ENCODE data around the gene RTCA.
"Not testable (repeated sequence)": the region's sequence is repeated elsewhere in the genome, so short reads cannot be mapped to it uniquely, and the experiment has no call there.

Gene RTCA

GRCh38 chr1:100258427-100258826, 7.6 kb upstream of the RTCA start:
- FAIRE-seq; DNase-seq (ENCODE audit: low spot score): not testable (repeated sequence)

- FAIRE-seq (no peak), DNase-seq (ENCODE audit: low spot score) (no peak)
Observed at GRCh38 chr1:100261686-100262085, 4.3 kb upstream of the RTCA start.

- not testable (repeated sequence) for FAIRE-seq; DNase-seq (ENCODE audit: low spot score)
Observed at GRCh38 chr1:100264081-100264480, 1.9 kb upstream of the RTCA start.

- DNase-seq (ENCODE audit: low spot score), result no peak
- no peak for FAIRE-seq
Observed at GRCh38 chr1:100265562-100265930, 470 bp upstream of the RTCA start.

GRCh38 chr1:100266741-100267140, 725 bp downstream of the RTCA start:
- DNase-seq (ENCODE audit: low spot score), result no peak
- no peak for FAIRE-seq

GRCh38 chr1:100267284-100267683, 1.3 kb downstream of the RTCA start:
- no peak for DNase-seq (ENCODE audit: low spot score)
- FAIRE-seq, result no peak

- DNase-seq (ENCODE audit: low spot score), result no peak
- FAIRE-seq, result no peak
Observed at GRCh38 chr1:100268202-100268601, 2.2 kb downstream of the RTCA start.

- no peak for FAIRE-seq
- no peak for DNase-seq (ENCODE audit: low spot score)
Observed at GRCh38 chr1:100277866-100278265, 11.8 kb downstream of the RTCA start.

GRCh38 chr1:100279358-100279923, 13.4 kb downstream of the RTCA start:
- no peak for FAIRE-seq
- no peak for DNase-seq (ENCODE audit: low spot score)

- FAIRE-seq (no peak), DNase-seq (ENCODE audit: low spot score) (no peak)
Observed at GRCh38 chr1:100279954-100280682, 14.1 kb downstream of the RTCA start.

GRCh38 chr1:100284591-100284990, 18.6 kb downstream of the RTCA start:
- FAIRE-seq (no peak), DNase-seq (ENCODE audit: low spot score) (no peak)

GRCh38 chr1:100287162-100287561, 21.1 kb downstream of the RTCA start:
- DNase-seq (ENCODE audit: low spot score), result no peak
- FAIRE-seq, result no peak

GRCh38 chr1:100290291-100290690, 24.3 kb downstream of the RTCA start:
- DNase-seq (ENCODE audit: low spot score), result no peak
- FAIRE-seq, result no peak

- DNase-seq (ENCODE audit: low spot score), result no peak
- no peak for FAIRE-seq
Observed at GRCh38 chr1:100292711-100293110, 26.7 kb downstream of the RTCA start.

GRCh38 chr1:100296140-100296539, 30.1 kb downstream of the RTCA start:
- DNase-seq (ENCODE audit: low spot score) (no peak), FAIRE-seq (no peak)

GRCh38 chr1:100296997-100297396, 31.0 kb downstream of the RTCA start:
- not testable (repeated sequence) for DNase-seq (ENCODE audit: low spot score); FAIRE-seq

GRCh38 chr1:100298512-100298911, 32.5 kb downstream of the RTCA start:
- no peak for DNase-seq (ENCODE audit: low spot score)
- FAIRE-seq, result no peak

GRCh38 chr1:100299521-100300222, 33.7 kb downstream of the RTCA start:
- DNase-seq (ENCODE audit: low spot score) (no peak), FAIRE-seq (no peak)

- no peak for DNase-seq (ENCODE audit: low spot score)
- FAIRE-seq, result no peak
Observed at GRCh38 chr1:100300691-100301090, 34.7 kb downstream of the RTCA start.

- DNase-seq (ENCODE audit: low spot score), result no peak
Observed at GRCh38 chr1:100302739-100303138, 36.7 kb downstream of the RTCA start.

GRCh38 chr1:100304227-100304626, 38.2 kb downstream of the RTCA start:
- no peak for DNase-seq (ENCODE audit: low spot score)
- no peak for FAIRE-seq

More at GRCh38 chr1:100302739-100303138, 36.7 kb downstream of the RTCA start:
- FAIRE-seq, result no peak

GRCh38 chr1:100304921-100305320, 38.9 kb downstream of the RTCA start:
- DNase-seq (ENCODE audit: low spot score) (no peak), FAIRE-seq (no peak)

- no peak for FAIRE-seq
- DNase-seq (ENCODE audit: low spot score), result no peak
Observed at GRCh38 chr1:100305954-100306353, 39.9 kb downstream of the RTCA start.
